T1000 (cell line): Measurements from ENCODE around the gene CNOT8.
A peak's percentile ranks its signal among the peaks of the same experiment; 100 is the strongest.
"Not testable (repeated sequence)": the region's sequence is repeated elsewhere in the genome, so short reads cannot be mapped to it uniquely, and the experiment has no call there.

Experiments
- DNase-seq: peaks from one replicate; lab custom pipeline; 2025; ENCODE audit warnings: mixed read lengths; lab: John Stamatoyannopoulos, UW

Gene CNOT8

GRCh38 chr5:154835701-154836052, 22.8 kb upstream of the CNOT8 start:
- not testable (repeated sequence) for DNase-seq

DNA sequence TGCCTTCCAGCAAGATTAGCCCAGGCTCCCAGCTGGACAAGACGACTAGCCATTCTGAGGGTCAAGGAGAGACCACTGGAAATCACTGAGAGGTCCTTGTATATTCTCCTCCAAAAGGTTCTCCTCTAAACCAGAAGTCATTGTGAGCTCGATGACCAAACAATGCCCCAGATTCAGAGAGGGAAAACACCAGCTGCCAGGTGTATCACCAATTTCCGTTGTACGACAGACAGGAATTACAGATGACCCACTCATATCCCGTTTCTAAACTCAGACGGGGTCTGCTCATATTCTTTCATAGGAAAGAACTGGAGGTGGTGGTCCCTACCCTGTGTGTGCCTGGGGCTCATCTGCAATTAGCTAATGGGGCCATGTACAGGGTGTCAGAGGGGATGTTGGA, 22.2 kb upstream of the CNOT8 start:
- DNase-seq, result no peak

DNA sequence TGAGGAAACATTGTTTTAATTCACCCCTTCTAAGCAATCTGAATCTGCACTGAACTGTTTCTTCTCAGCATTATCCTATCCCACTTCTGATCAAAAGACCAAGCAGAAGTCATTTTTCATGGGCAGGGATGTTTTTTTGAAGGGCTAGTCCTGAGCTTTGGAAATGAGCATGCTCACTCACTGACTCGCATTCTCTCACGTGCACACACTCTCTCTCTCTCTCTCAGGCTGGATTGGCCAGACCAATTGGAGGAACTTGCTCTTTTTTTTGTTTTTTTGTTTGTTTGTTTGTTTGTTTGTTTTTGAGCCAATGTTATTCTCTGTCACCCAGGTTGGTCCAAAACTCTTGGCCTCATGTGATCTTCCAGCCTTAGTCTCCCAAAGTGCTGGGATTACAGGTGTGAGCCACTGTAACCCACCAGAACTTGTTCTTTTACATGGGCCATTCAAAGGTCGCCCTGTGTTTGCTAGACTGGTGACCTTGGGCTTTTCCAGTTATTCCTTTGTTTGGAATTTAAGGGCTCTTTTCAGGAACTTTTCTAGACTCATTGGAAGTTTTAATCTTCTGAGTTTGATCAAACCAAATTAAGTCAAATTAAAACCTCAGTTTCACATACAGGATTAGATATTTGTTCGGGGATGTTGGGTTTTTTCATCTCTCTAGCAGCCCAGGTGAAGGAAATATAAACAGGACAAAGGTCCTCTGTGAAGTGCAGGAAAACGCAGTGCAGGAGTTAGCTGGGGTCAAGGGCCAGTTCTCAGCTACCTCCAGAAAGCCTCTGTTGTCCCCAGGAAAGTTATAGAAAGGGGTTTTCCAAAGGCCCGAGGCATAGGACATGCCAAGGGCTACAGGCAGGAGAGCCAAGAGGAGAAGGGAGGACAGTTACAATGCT, 21.2 kb upstream of the CNOT8 start:
- no peak for DNase-seq

DNA sequence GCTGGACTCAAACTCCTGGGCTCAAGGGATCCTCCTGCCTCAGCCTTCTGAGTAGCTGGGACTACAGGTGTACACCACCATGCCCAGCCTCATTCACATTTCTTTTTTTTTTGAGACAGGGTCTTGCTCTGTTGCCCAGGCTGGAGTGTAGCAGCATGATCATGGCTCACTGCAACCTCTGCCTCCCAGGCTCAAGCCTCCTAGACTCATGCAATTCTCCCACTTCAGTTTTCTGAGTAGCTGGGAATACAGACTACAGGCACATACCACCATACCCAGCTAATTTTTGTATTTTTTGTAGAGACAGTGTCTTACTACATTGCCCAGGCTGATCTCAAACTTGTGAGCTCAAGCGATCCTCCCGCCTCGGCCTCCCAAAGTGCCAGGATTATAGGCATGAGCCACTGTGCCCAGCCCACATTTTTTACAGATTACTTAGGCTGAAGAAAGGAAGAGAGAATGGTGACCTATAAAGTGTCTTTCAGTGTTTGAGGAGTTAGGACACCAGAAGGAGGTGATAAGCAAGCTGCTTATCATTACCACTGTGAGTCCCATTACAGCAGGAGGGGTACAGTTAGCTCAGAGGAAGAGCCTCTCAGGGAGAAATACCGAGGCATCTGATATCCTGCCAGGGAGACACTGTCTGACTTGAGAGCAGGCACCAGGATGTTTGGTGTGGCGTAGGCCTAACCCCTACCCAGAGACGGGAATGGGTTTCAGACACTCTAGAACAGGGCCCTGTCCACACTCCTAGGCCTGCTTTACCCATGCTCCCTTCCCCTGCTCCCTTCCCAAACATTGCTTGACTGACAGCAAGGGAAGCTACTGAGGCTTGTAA, 17.8 kb upstream of the CNOT8 start:
- no peak for DNase-seq

GRCh38 chr5:154841273-154841661, 17.2 kb upstream of the CNOT8 start:
- DNase-seq, result no peak

- DNase-seq, result no peak
Measured at GRCh38 chr5:154842689-154843530, 15.5 kb upstream of the CNOT8 start.

DNA sequence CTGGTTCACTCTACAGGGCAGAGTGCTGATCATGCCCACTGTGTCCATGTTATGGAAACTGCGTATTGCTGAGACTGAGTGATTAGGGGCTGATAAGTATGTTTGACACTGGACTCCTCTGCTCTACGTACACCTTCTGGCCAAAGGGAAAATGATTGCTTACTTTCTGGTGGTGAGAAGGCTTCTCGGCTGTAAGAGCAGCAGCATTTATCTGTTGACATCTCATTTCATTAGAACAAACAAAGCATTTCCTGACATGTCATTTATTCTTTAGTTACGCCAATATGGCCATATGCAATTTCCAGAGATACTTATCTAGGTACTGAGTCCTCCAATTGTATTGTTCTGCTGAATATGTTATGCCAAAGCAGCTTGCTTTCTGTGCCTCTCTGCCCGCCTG, 13.6 kb upstream of the CNOT8 start:
- DNase-seq, result no peak

GRCh38 chr5:154849264-154849785, 9.1 kb upstream of the CNOT8 start:
- DNase-seq, result no peak

DNA sequence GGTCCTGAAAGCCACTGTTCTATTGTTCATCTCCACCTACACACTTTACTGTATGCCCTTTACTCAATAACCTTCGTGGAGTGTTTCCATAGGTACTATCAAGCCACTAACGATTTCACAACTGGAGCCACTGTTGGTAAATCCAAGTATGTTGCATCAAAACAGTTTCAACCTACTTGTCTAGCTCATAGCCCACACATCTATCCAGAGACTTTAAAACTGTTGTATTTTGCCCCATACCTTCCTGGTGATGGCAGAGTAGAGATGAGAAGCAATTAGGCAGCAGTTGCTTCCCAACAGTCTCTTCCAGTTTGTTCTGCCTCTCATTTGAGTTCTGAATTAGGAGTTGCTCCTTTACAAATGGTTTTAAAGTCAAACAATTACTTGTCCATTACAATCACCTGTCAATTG, 8.6 kb upstream of the CNOT8 start:
- no peak for DNase-seq

GRCh38 chr5:154850255-154851062, 8.0 kb upstream of the CNOT8 start, which contains the start of gene FAXDC2:
FAXDC2 (minus strand) TSS chr5:154850603; CDS start chr5:154838178, 12,425 bp downstream.
- peak; percentile 30 for DNase-seq

- no peak for DNase-seq
Measured at GRCh38 chr5:154851351-154851750, 7.1 kb upstream of the CNOT8 start.

- peak; percentile 93 for DNase-seq
Measured at GRCh38 chr5:154857530-154858296, 714 bp upstream of the CNOT8 start.

DNA sequence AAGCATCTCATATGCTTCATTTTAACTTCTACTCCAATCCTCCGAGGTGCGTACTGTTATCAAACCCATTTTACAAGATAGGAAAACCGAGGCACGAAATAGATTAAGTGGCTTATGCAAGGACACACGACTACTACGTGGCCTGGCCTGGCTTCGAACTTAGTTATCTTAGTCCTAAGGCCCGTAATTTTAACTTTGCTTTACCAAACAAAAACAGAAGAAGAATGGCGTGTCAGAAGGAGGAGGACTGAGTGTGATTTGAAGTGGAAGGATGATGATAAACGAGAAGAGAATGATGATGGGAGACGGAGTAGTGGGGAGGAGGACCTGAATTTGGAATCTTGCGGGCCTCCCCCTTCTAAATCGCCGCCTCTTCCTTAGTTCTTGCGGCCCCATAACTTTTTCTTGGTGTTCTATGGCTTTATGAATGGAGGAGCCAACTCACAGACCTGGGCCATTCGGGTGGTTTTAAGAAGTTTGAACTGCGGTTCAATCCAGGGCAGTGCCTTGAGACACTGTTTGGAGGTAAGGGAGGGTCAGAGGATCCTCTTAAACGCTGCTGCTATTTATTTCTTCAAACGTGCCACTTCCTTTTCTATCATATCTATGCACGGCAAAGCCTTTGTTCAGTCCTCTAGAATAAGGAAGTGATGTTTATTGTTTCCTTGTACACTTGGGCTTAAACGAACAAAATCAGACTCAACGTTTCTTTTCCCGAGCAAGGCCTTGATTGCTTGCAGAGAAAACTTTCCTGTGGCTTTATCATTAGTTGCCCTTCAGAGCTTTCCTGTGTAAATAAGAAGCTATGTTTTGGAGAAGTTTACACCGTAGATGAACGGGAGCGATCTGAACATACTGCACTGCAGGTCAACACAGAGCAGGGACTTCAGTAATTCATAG, 795 bp downstream of the CNOT8 start:
- DNase-seq, result no peak

DNA sequence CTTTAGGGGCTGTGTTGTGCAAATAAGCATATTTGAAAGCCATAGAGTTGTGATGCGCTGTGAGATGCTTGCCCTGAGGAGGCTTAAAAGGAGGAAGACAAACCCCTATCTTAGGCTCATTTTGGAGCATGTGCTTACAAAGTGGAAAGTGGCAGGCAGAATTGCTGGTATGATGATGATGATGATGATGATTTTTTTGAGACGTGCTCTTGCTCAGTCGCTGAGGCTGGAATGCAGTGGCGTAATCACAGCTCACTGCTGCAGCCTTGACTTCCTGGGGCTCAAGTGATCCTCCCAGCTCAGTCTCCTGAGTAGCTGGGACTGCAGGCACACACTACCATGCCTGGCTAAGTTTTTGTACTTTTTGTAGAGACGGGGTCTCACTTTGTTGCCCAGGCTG, 1.7 kb downstream of the CNOT8 start:
- no peak for DNase-seq

- DNase-seq, result no peak
Measured at GRCh38 chr5:154860765-154861164, 2.3 kb downstream of the CNOT8 start.

DNA sequence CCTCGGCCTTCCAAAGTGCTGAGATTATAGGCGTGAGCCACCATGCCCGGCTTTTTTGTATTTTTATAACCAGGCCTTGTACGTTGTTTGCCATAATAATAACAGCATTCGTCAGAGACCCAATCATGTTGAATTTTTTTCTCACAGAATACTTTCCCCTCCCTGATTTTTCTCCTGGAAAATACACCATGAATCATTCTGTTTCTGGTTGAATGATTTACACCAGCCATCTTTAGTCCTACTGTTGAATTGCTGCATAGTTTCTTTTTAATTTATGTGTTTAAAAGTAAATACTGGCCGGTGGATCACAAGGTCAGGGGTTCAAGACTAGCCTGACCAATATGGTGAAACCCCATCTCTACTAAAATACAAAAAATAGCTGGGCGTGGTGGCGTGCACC, 3.5 kb downstream of the CNOT8 start:
- DNase-seq, result no peak

- no peak for DNase-seq
Measured at GRCh38 chr5:154862766-154863165, 4.3 kb downstream of the CNOT8 start.

DNA sequence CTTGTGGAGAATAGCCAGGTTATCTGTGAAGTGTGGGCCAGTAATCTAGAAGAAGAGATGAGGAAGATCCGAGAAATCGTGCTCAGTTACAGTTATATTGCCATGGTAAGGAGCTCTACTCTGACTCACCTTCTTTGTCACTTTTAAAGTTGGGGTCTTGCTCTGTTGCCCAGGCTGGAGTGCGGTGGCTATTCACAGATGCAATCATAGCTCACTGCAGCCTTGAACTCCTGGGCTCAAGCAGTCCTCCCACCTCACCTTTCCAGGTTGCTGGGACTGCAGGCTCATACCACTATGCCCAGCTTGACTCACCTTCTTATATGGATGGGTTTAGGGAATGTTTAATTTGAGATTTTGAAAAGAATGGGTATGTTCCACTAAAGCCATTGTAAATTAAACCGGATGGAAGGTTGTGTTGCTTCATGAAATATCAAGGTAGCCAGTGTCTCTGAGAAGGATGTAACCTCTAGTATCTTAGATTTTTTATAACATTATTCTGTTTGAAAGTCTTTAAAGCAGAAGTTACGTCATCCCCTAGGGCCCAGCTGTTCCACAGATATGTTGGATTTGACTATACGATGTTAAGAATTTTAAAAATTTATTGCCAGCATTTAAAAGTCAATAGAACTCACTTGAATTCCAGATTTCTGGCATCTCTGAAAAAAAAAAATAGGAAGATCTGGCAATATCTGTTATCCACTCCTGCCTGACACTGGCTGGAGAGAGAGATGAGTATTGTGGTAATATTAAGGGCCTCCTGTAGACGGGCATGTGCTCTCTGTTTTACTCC, 5.1 kb downstream of the CNOT8 start:
- no peak for DNase-seq
